ENCODE results near the gene LPP.

Gene LPP

GRCh38 chr3:188202358-188203138 is 48.6 kb downstream of the LPP start:
- no peak overlapping the region for H3K4me3 ChIP-seq (ENCODE audit: insufficient read depth, low read depth, low read length, poor library complexity, severe bottlenecking)
- no peaks in the 10 kb centered on the region for H3K27me3 ChIP-seq (replicated peaks; ENCODE audit: control insufficient read depth, insufficient read depth, low read length, poor library complexity, severe bottlenecking)
- no peak overlapping the region for H3K27ac ChIP-seq (ENCODE audit: insufficient read depth, low read length, poor library complexity, severe bottlenecking)
- no peaks in the 10 kb centered on the region for H3K4me1 ChIP-seq (ENCODE audit: control insufficient read depth, insufficient read depth, low read length, poor library complexity, severe bottlenecking)
- H3K36me3 ChIP-seq (ENCODE audit: control insufficient read depth, insufficient read depth, low read length), result no peaks in the 10 kb centered on the region
- H3K9me3 ChIP-seq (ENCODE audit: control insufficient read depth, low read length), result no peaks in the 10 kb centered on the region
- DNase-seq, result no peak

DNA sequence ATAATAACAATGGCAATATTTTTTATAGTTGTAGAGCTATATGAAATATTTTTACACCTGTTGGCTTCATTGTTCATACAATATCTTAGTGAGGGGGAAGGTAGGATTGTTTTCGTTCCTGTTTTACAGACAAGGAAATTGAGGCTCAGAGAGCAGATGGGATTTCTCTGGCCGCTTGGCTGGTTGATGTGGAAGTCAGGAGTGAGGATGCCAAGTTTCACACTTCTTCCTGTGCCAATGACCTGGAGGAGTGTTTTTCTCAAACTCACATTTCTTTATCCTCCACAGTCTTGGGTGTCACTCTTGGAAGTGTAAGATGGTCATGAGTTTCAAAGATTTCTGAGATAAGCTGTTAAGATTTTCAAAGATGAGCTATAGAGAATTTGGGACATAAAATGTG is 50.6 kb downstream of the LPP start:
- Histone ChIP-seq H3K4me1 (ENCODE audit: control insufficient read depth, insufficient read depth, low read length, poor library complexity, severe bottlenecking) (no peaks in the 10 kb centered on the region), H3K9me3 (ENCODE audit: control insufficient read depth, low read length) (no peaks in the 10 kb centered on the region), H3K27ac (ENCODE audit: insufficient read depth, low read length, poor library complexity, severe bottlenecking) (no peak overlapping the region), H3K36me3 (ENCODE audit: control insufficient read depth, insufficient read depth, low read length) (no peaks in the 10 kb centered on the region), H3K4me3 (ENCODE audit: insufficient read depth, low read depth, low read length, poor library complexity, severe bottlenecking) (no peak overlapping the region), H3K27me3 (replicated peaks; ENCODE audit: control insufficient read depth, insufficient read depth, low read length, poor library complexity, severe bottlenecking) (no peaks in the 10 kb centered on the region)
- no peak for DNase-seq

DNA sequence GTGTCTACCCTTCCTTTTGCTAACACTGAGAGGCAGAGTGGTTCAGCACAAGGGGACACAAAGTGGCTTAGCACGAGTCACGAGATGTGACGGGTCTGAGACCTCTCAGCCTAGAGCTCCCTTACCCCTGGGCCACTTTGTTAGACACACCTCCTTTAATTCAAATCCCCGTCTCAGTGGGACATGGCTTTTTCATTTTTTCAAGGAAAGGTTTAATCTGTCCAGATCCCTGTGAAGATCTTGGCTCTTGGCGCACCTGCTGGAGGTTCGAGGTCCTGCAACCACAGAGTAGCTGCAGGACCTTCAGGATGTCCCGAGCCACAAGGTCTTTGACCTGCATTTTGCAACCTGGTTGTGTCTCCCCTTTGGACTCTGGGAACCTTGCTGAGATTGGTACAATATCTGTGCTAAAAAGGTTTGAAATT is 52.0 kb downstream of the LPP start:
- Histone ChIP-seq H3K36me3 (ENCODE audit: control insufficient read depth, insufficient read depth, low read length) (no peaks in the 10 kb centered on the region), H3K9me3 (ENCODE audit: control insufficient read depth, low read length) (no peaks in the 10 kb centered on the region), H3K27ac (ENCODE audit: insufficient read depth, low read length, poor library complexity, severe bottlenecking) (no peak overlapping the region), H3K4me1 (ENCODE audit: control insufficient read depth, insufficient read depth, low read length, poor library complexity, severe bottlenecking) (no peaks in the 10 kb centered on the region), H3K27me3 (replicated peaks; ENCODE audit: control insufficient read depth, insufficient read depth, low read length, poor library complexity, severe bottlenecking) (no peaks in the 10 kb centered on the region), H3K4me3 (ENCODE audit: insufficient read depth, low read depth, low read length, poor library complexity, severe bottlenecking) (no peak overlapping the region)
- DNase-seq, result no peak

DNA sequence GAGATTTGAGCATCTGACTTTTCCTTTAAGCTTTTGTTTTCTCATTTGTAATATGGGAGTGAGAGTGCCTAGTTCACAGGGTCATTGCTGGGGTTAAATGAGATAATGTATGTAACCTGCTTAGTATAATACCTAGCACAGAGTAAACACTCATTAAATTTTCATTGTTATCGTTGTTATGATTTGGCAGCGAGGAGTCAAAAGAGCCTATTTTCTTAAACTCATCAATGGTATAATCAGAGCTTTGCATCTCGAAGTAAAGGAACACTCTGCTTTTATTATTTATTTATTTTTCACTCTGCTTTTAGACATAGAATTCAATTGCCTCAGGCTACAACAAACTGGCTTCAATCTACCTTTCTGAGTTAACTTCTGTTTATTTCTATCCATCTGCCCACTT is 52.8 kb downstream of the LPP start:
- DNase-seq, result no peak
- Histone ChIP-seq H3K27me3 (replicated peaks; ENCODE audit: control insufficient read depth, insufficient read depth, low read length, poor library complexity, severe bottlenecking) (no peaks in the 10 kb centered on the region), H3K27ac (ENCODE audit: insufficient read depth, low read length, poor library complexity, severe bottlenecking) (no peak overlapping the region), H3K4me3 (ENCODE audit: insufficient read depth, low read depth, low read length, poor library complexity, severe bottlenecking) (no peak overlapping the region), H3K36me3 (ENCODE audit: control insufficient read depth, insufficient read depth, low read length) (no peaks in the 10 kb centered on the region), H3K4me1 (ENCODE audit: control insufficient read depth, insufficient read depth, low read length, poor library complexity, severe bottlenecking) (no peaks in the 10 kb centered on the region), H3K9me3 (ENCODE audit: control insufficient read depth, low read length) (no peaks in the 10 kb centered on the region)

GRCh38 chr3:188207941-188208515 is 54.1 kb downstream of the LPP start:
- Histone ChIP-seq H3K36me3 (ENCODE audit: control insufficient read depth, insufficient read depth, low read length) (no peaks in the 10 kb centered on the region), H3K27ac (ENCODE audit: insufficient read depth, low read length, poor library complexity, severe bottlenecking) (no peak overlapping the region), H3K4me1 (ENCODE audit: control insufficient read depth, insufficient read depth, low read length, poor library complexity, severe bottlenecking) (no peaks in the 10 kb centered on the region), H3K27me3 (replicated peaks; ENCODE audit: control insufficient read depth, insufficient read depth, low read length, poor library complexity, severe bottlenecking) (no peaks in the 10 kb centered on the region), H3K4me3 (ENCODE audit: insufficient read depth, low read depth, low read length, poor library complexity, severe bottlenecking) (no peak overlapping the region), H3K9me3 (ENCODE audit: control insufficient read depth, low read length) (no peaks in the 10 kb centered on the region)
- DNase-seq, result no peak

- Histone ChIP-seq H3K9me3 (ENCODE audit: control insufficient read depth, low read length) (no peaks in the 10 kb centered on the region), H3K27me3 (replicated peaks; ENCODE audit: control insufficient read depth, insufficient read depth, low read length, poor library complexity, severe bottlenecking) (no peaks in the 10 kb centered on the region), H3K27ac (ENCODE audit: insufficient read depth, low read length, poor library complexity, severe bottlenecking) (no peak overlapping the region), H3K4me3 (ENCODE audit: insufficient read depth, low read depth, low read length, poor library complexity, severe bottlenecking) (no peak overlapping the region), H3K4me1 (ENCODE audit: control insufficient read depth, insufficient read depth, low read length, poor library complexity, severe bottlenecking) (no peaks in the 10 kb centered on the region), H3K36me3 (ENCODE audit: control insufficient read depth, insufficient read depth, low read length) (no peaks in the 10 kb centered on the region)
- DNase-seq, result no peak
These were observed 54.6 kb downstream of the LPP start for GRCh38 chr3:188208516-188208981.

DNA sequence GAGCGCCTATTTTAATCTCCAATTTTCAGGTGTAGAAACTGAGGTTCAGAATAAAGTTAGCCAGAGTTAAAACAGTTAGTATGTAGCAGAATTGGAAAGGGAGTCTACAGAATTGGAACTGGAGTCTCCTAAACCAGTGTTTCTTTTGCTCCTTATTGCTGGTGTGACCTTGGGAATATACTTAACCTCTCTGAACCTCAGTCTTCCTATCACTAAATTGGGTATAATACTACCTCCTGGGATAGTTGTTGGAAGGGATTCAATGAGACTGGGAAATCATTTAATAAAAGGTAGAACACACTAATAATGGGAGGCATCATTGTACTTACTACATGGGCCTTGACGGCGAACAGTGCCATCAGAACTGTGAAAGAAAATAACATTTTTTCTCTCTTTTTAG is 55.1 kb downstream of the LPP start:
- Histone ChIP-seq H3K4me1 (ENCODE audit: control insufficient read depth, insufficient read depth, low read length, poor library complexity, severe bottlenecking) (no peaks in the 10 kb centered on the region), H3K27me3 (replicated peaks; ENCODE audit: control insufficient read depth, insufficient read depth, low read length, poor library complexity, severe bottlenecking) (no peaks in the 10 kb centered on the region), H3K27ac (ENCODE audit: insufficient read depth, low read length, poor library complexity, severe bottlenecking) (no peak overlapping the region), H3K36me3 (ENCODE audit: control insufficient read depth, insufficient read depth, low read length) (no peaks in the 10 kb centered on the region), H3K4me3 (ENCODE audit: insufficient read depth, low read depth, low read length, poor library complexity, severe bottlenecking) (no peak overlapping the region), H3K9me3 (ENCODE audit: control insufficient read depth, low read length) (no peaks in the 10 kb centered on the region)
- no peak for DNase-seq

DNA sequence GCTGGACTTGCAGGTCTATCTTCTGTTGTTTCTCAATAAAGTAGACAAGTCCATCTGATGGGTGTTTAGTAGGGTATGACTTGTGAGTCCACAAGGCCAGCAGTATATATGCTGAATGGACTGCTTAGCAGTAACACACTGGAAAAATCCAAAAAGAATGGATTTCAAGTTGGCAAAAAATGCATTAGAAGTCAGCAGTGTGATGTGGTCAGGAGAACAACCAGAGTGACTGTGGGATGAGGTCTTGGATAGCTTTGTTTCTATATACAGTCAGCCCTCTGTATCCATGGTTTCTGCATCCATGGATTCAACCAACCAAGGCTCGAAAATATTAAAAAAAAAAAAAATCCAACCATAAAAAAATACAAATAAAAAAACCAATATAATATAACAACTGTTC is 55.8 kb downstream of the LPP start:
- no peak overlapping the region for H3K27ac ChIP-seq (ENCODE audit: insufficient read depth, low read length, poor library complexity, severe bottlenecking)
- H3K4me1 ChIP-seq (ENCODE audit: control insufficient read depth, insufficient read depth, low read length, poor library complexity, severe bottlenecking), result no peaks in the 10 kb centered on the region
- H3K4me3 ChIP-seq (ENCODE audit: insufficient read depth, low read depth, low read length, poor library complexity, severe bottlenecking), result no peak overlapping the region
- no peaks in the 10 kb centered on the region for H3K27me3 ChIP-seq (replicated peaks; ENCODE audit: control insufficient read depth, insufficient read depth, low read length, poor library complexity, severe bottlenecking)
- no peaks in the 10 kb centered on the region for H3K36me3 ChIP-seq (ENCODE audit: control insufficient read depth, insufficient read depth, low read length)
- H3K9me3 ChIP-seq (ENCODE audit: control insufficient read depth, low read length), result no peaks in the 10 kb centered on the region
- no peak for DNase-seq

- H3K4me1 ChIP-seq (ENCODE audit: control insufficient read depth, insufficient read depth, low read length, poor library complexity, severe bottlenecking), result no peaks in the 10 kb centered on the region
- no peaks in the 10 kb centered on the region for H3K36me3 ChIP-seq (ENCODE audit: control insufficient read depth, insufficient read depth, low read length)
- H3K27me3 ChIP-seq (replicated peaks; ENCODE audit: control insufficient read depth, insufficient read depth, low read length, poor library complexity, severe bottlenecking), result no peaks in the 10 kb centered on the region
- DNase-seq, result no peak
- H3K9me3 ChIP-seq (ENCODE audit: control insufficient read depth, low read length), result no peaks in the 10 kb centered on the region
- H3K4me3 ChIP-seq (ENCODE audit: insufficient read depth, low read depth, low read length, poor library complexity, severe bottlenecking), result no peak overlapping the region
- no peak overlapping the region for H3K27ac ChIP-seq (ENCODE audit: insufficient read depth, low read length, poor library complexity, severe bottlenecking)
These were observed 57.5 kb downstream of the LPP start for GRCh38 chr3:188211476-188211875.

DNA sequence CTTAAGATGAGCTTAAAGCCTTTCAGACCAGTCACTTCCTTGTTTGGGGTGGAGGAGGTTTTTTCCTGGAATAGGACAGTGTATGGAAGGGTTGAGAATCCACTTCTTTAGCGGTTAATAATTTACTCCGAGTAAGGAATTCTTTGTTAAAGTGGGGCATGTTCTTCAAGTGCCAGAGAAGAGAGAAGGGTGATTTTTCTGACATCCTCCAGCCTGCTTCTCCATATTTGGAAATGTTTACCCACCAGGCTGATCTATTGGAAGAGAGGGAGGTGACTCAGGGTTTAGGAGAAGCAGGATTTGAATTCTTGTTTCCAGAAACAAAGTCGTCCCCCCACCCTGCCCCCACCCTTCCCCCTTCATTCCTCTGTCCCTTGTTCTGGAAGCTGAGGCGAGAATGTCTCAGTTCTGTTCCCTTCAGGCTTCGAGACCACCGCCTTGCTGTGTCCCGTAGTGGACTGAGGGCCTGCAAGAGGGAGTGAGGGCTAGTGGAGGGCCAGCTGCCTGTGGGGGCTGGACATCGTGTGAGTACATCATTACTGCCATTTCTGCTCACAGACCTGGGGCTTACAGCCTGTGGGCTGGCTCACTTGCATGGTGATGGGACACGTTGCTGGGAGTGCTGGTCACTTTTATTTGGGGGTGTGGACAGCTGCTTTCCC is 58.5 kb downstream of the LPP start:
- no peak overlapping the region for H3K4me3 ChIP-seq (ENCODE audit: insufficient read depth, low read depth, low read length, poor library complexity, severe bottlenecking)
- no peak overlapping the region for H3K27ac ChIP-seq (ENCODE audit: insufficient read depth, low read length, poor library complexity, severe bottlenecking)
- no peaks in the 10 kb centered on the region for H3K9me3 ChIP-seq (ENCODE audit: control insufficient read depth, low read length)
- DNase-seq, result no peak
- no peaks in the 10 kb centered on the region for H3K36me3 ChIP-seq (ENCODE audit: control insufficient read depth, insufficient read depth, low read length)
- H3K4me1 ChIP-seq (ENCODE audit: control insufficient read depth, insufficient read depth, low read length, poor library complexity, severe bottlenecking), result no peaks in the 10 kb centered on the region
- no peaks in the 10 kb centered on the region for H3K27me3 ChIP-seq (replicated peaks; ENCODE audit: control insufficient read depth, insufficient read depth, low read length, poor library complexity, severe bottlenecking)
